ENCODE data around the gene MAGEA10.
"Not testable (repeated sequence)": the region's sequence is repeated elsewhere in the genome, so short reads cannot be mapped to it uniquely, and the experiment has no call there.

The MAGEA10 gene

DNA sequence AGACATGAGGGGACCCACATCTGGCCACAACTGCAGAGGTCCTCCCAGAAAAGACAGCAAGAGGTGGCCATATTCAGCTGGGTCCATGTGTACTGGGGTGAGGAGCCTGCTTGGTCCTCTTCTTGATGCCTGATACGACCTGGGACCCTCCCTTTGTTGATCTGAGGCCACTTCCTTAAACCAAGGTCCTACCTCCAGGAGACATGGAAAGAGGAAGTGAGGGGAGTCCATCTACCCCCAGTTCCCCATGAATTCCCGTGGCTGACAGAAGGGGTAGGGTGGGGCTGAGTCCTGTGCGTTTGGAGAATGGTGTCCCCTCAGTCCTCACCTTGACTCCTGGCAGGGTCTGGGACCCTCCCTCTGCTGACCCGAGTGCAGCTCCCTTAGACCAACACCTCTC is 2.1 kb downstream of the MAGEA10 start:
- Histone ChIP-seq H3K36me3 (ENCODE audit: control insufficient read depth, low read length) (no peaks in the 10 kb centered on the region), H3K4me3 (ENCODE audit: low read length) (no peak overlapping the region), H3K9me3 (ENCODE audit: control insufficient read depth, insufficient read depth, low read length) (no peaks in the 10 kb centered on the region), H3K27ac (ENCODE audit: low read depth, low read length) (no peak overlapping the region), H3K4me2 (ENCODE audit: low read length) (no peak overlapping the region), H4K20me1 (ENCODE audit: control insufficient read depth, insufficient read depth, low read depth, low read length) (no peaks in the 10 kb centered on the region), H3K4me1 (ENCODE audit: control insufficient read depth, low read length) (no peaks in the 10 kb centered on the region), H3K27me3 (ENCODE audit: control insufficient read depth, low read length) (no peaks in the 10 kb centered on the region), H3K9me2 (replicated peaks; ENCODE audit: control insufficient read depth, low read length) (no peaks in the 10 kb centered on the region), H3K79me2 (ENCODE audit: control insufficient read depth, low read length) (no peaks in the 10 kb centered on the region), H3F3A (ENCODE audit: control insufficient read depth, insufficient read depth) (no peaks in the 10 kb centered on the region)
- TF ChIP-seq, protein P1, sequence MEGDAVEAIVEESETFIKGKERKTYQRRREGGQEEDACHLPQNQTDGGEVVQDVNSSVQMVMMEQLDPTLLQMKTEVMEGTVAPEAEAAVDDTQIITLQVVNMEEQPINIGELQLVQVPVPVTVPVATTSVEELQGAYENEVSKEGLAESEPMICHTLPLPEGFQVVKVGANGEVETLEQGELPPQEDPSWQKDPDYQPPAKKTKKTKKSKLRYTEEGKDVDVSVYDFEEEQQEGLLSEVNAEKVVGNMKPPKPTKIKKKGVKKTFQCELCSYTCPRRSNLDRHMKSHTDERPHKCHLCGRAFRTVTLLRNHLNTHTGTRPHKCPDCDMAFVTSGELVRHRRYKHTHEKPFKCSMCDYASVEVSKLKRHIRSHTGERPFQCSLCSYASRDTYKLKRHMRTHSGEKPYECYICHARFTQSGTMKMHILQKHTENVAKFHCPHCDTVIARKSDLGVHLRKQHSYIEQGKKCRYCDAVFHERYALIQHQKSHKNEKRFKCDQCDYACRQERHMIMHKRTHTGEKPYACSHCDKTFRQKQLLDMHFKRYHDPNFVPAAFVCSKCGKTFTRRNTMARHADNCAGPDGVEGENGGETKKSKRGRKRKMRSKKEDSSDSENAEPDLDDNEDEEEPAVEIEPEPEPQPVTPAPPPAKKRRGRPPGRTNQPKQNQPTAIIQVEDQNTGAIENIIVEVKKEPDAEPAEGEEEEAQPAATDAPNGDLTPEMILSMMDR (IDR thresholded peaks at IDR 0.05; ENCODE audit: low read depth, low read length, poor library complexity, severe bottlenecking), result no peak
- TF ChIP-seq EZH2phosphoT487 (IDR thresholded peaks at IDR 0.05; ENCODE audit: borderline replicate concordance, low read length), result no peak

DNA sequence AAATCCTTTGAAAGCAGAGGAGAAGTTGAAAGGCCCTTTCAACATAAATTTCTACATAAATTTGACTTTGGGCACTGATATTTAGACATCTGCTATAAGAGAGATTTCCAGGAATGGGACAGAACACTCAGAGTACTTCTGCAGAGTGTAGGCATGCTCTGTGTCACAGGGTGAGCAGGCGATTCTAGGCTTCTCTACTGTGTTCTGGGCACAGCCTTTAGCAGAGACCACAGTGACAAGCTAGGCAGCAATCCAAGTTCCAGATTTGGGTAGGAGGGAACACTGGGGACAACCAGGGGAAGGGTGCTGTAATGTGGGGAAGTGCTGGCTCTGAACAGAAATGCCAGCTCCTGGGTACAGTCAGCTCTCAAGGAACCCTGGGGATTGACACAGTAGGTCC is 6.9 kb downstream of the MAGEA10 start:
- Histone ChIP-seq H3K79me2 (ENCODE audit: control insufficient read depth, low read length) (no peaks in the 10 kb centered on the region), H3K4me3 (ENCODE audit: low read length) (no peak overlapping the region), H3K27ac (ENCODE audit: low read depth, low read length) (no peak overlapping the region), H3K4me1 (ENCODE audit: control insufficient read depth, low read length) (no peaks in the 10 kb centered on the region), H4K20me1 (ENCODE audit: control insufficient read depth, insufficient read depth, low read depth, low read length) (no peaks in the 10 kb centered on the region), H3K9me3 (ENCODE audit: control insufficient read depth, insufficient read depth, low read length) (no peaks in the 10 kb centered on the region), H3K9me2 (replicated peaks; ENCODE audit: control insufficient read depth, low read length) (no peaks in the 10 kb centered on the region), H3F3A (ENCODE audit: control insufficient read depth, insufficient read depth) (no peaks in the 10 kb centered on the region), H3K27me3 (ENCODE audit: control insufficient read depth, low read length) (no peaks in the 10 kb centered on the region), H3K36me3 (ENCODE audit: control insufficient read depth, low read length) (no peaks in the 10 kb centered on the region), H3K4me2 (ENCODE audit: low read length) (no peak overlapping the region)
- no peak for TF ChIP-seq EZH2phosphoT487 (IDR thresholded peaks at IDR 0.05; ENCODE audit: borderline replicate concordance, low read length)
- TF ChIP-seq, protein P1 (IDR thresholded peaks at IDR 0.05; ENCODE audit: low read depth, low read length, poor library complexity, severe bottlenecking), result no peak

- not testable (repeated sequence) for H3K9me3 ChIP-seq (ENCODE audit: control insufficient read depth, insufficient read depth, low read length); H4K20me1 ChIP-seq (ENCODE audit: control insufficient read depth, insufficient read depth, low read depth, low read length); H3K9me2 ChIP-seq (replicated peaks; ENCODE audit: control insufficient read depth, low read length); H3F3A ChIP-seq (ENCODE audit: control insufficient read depth, insufficient read depth); H3K4me1 ChIP-seq (ENCODE audit: control insufficient read depth, low read length); H3K79me2 ChIP-seq (ENCODE audit: control insufficient read depth, low read length); H3K27ac ChIP-seq (ENCODE audit: low read depth, low read length); H3K4me3 ChIP-seq (ENCODE audit: low read length); H3K4me2 ChIP-seq (ENCODE audit: low read length); H3K27me3 ChIP-seq (ENCODE audit: control insufficient read depth, low read length); H3K36me3 ChIP-seq (ENCODE audit: control insufficient read depth, low read length)
Observed at GRCh38 chrX:152129069-152129844, 9.1 kb downstream of the MAGEA10 start.

- H3K79me2 ChIP-seq (ENCODE audit: control insufficient read depth, low read length), result no peaks in the 10 kb centered on the region
- no peak overlapping the region for H3K4me3 ChIP-seq (ENCODE audit: low read length)
- H3K36me3 ChIP-seq (ENCODE audit: control insufficient read depth, low read length), result no peaks in the 10 kb centered on the region
- H3K9me3 ChIP-seq (ENCODE audit: control insufficient read depth, insufficient read depth, low read length), result no peaks in the 10 kb centered on the region
- no peaks in the 10 kb centered on the region for H3K9me2 ChIP-seq (replicated peaks; ENCODE audit: control insufficient read depth, low read length)
- H3K27me3 ChIP-seq (ENCODE audit: control insufficient read depth, low read length), result no peaks in the 10 kb centered on the region
- no peaks in the 10 kb centered on the region for H4K20me1 ChIP-seq (ENCODE audit: control insufficient read depth, insufficient read depth, low read depth, low read length)
- H3K4me1 ChIP-seq (ENCODE audit: control insufficient read depth, low read length), result no peaks in the 10 kb centered on the region
- TF ChIP-seq EZH2phosphoT487 (IDR thresholded peaks at IDR 0.05; ENCODE audit: borderline replicate concordance, low read length), result no peak
- TF ChIP-seq, protein P1 (IDR thresholded peaks at IDR 0.05; ENCODE audit: low read depth, low read length, poor library complexity, severe bottlenecking), result no peak
- no peak overlapping the region for H3K27ac ChIP-seq (ENCODE audit: low read depth, low read length)
- H3K4me2 ChIP-seq (ENCODE audit: low read length), result no peak overlapping the region
- H3F3A ChIP-seq (ENCODE audit: control insufficient read depth, insufficient read depth), result no peaks in the 10 kb centered on the region
Observed at GRCh38 chrX:152117305-152117704, 21.1 kb downstream of the MAGEA10 start.

Measured in DOHH2 (cell line).